Spleen (tissue), 11 donors: ENCODE measurements around the gene SEC61B. TPM values are rescaled to one million over a fixed set of nuclear protein-coding genes. Genes with fewer than 3 reads are reported as not detected.
"Not testable (repeated sequence)": the region's sequence is repeated elsewhere in the genome, so short reads cannot be mapped to it uniquely, and the experiment has no call there.

Experiments used
- DNase-seq: peaks from one replicate; pipeline ENCODE4 v3.0.0-alpha.2; 2020
- H3K27ac ChIP-seq, 8 donors: fragments of 200-600 bp; sonication (generic) in 7 of 8; 1 replicate in 4 of 8; 2 replicates in 4 of 8; pipeline versions ENCODE4 v1.5.0 to v1.8.0; 2016 to 2021; ENCODE audit warnings: inconsistent platforms in 4 of 8, mild to moderate bottlenecking in 4 of 8, moderate library complexity in 1 of 8
- H3K27me3 ChIP-seq, 7 donors: fragments of 200-600 bp; sonication (generic) in 6 of 7; replicated peaks in 1 of 7; 1 replicate in 4 of 7; 2 replicates in 3 of 7; pipeline versions ENCODE4 v1.5.0 to v1.8.0; 2016 to 2021; ENCODE audit warnings: inconsistent platforms in 3 of 7, mild to moderate bottlenecking in 1 of 7
- H3K36me3 ChIP-seq, 6 donors: fragments of 200-600 bp; sonication (generic) in 5 of 6; 1 replicate in 4 of 6; 2 replicates in 2 of 6; pipeline versions ENCODE4 v1.5.0 to v1.8.0; 2016 to 2021; ENCODE audit warnings: inconsistent platforms in 2 of 6
- H3K4me1 ChIP-seq, 6 donors: fragments of 200-600 bp; sonication (generic) in 5 of 6; 1 replicate in 3 of 6; 2 replicates in 3 of 6; pipeline versions ENCODE4 v1.5.0 to v1.8.0; 2016 to 2021; ENCODE audit warnings: inconsistent platforms in 3 of 6
- H3K4me3 ChIP-seq, 8 donors: fragments of 200-600 bp; sonication (generic) in 7 of 8; 1 replicate in 4 of 8; 2 replicates in 4 of 8; pipeline versions ENCODE4 v1.5.0 to v1.8.0; 2016 to 2021; ENCODE audit warnings: inconsistent platforms in 4 of 8, mild to moderate bottlenecking in 4 of 8, moderate library complexity in 2 of 8
- H3K9me3 ChIP-seq, 8 donors: fragments of 200-600 bp; sonication (generic) in 7 of 8; 1 replicate in 4 of 8; 2 replicates in 4 of 8; pipeline versions ENCODE4 v1.5.0 to v1.8.0; 2016 to 2021; ENCODE audit warnings: inconsistent platforms in 4 of 8
- POLR2A ChIP-seq, 3 donors: fragments of 450-650 bp; IDR thresholded peaks; one replicate each; pipeline ENCODE4 v1.5.1; 2017; ENCODE audit warnings: antibody characterized with exemption in 3 of 3, mild to moderate bottlenecking in 1 of 3
- POLR2AphosphoS5 ChIP-seq, 3 donors: sonication (generic); formaldehyde crosslinking; IDR thresholded peaks; one replicate each; pipeline ENCODE4 v1.5.1; 2017; ENCODE audit warnings: antibody characterized with exemption in 3 of 3
- WGBS, 5 donors: extraction: QIAGEN DNeasy Blood & Tissue Kit in 3 of 5; methylation state at CpG; one replicate each; pipeline versions ENCODE4 v1.1.5 to v1.1.7; 2013 to 2018; 5-methylcytosine and 5-hydroxymethylcytosine counted together
- intact Hi-C: fragments of 100-400 bp; cut with DNase I; formaldehyde crosslinking; loops from one replicate; pipeline ENCODE4 v1.15.0; 2023; ENCODE audit warnings: low total_unique reads
- polyA plus RNA-seq, 3 donors: library from polyadenylated mRNA; stranded (reverse); fragments of 200-250 nt; gene quantifications; one replicate each; pipeline ENCODE4 v1.2.1, GENCODE V29; 2013
- total RNA-seq, 7 donors: library from RNA; depleted of rRNA in 3 of 7; stranded (reverse); fragments of >200 nt in 3 of 7; fragmentation: NEBNext Ultra II Directional in 4 of 7; extraction: Animal tissue kit (Norgen Biotek cat#: 25700) in 4 of 7; gene quantifications; one replicate each; pipeline versions ENCODE4 v1.1.0 to v1.2.1, GENCODE V29; 2016 to 2021
- TF ChIP-seq, protein P1 (sequence below), 11 experiments: fragments of 200-600 bp in 7 of 11; fragments of 450-650 bp in 4 of 11; sonication (generic) in 4 of 11; IDR thresholded peaks in 8 of 11; conservative IDR thresholded peaks in 3 of 11; 1 replicate in 7 of 11; 2 replicates in 4 of 11; pipeline versions ENCODE4 v1.4.0 to v1.8.0; 2016 to 2021; ENCODE audit warnings: antibody characterized with exemption in 11 of 11, inconsistent platforms in 4 of 11, mild to moderate bottlenecking in 1 of 11
- donor health status: healthy with polysubstance abuse.
- donor health status: DM: no; HTN: no; CAD: no; lungs with moderate emphysema.
- donor health status: DM: no; HTN: no; CAD: no.
- donor health status: Bipolar disorder and iron deficiency.
- donor health status: healthy.
- donor health status: DM: no; HTN: no; CAD: no.
- donor health status: DM: yes; HTN: yes; CAD: no.

The SEC61B gene
- total and polyA plus RNA-seq, 10 donors: 70.4 to 244 (median 96.8) TPM

- Histone ChIP-seq H3K27me3 (no peaks in the 10 kb centered on the region), H3K36me3 (peaks cover 0 to 61% (median 28%) of the 10 kb centered on the region in 6 donors), H3K27ac (peak overlapping the region in 1 of 8 donors; percentile 59), H3K4me1 (peaks cover 0 to 24% (median 18%) of the 10 kb centered on the region in 6 donors), H3K4me3 (no peak overlapping the region), H3K9me3 (no peaks in the 10 kb centered on the region)
- no peak for DNase-seq
- no peak for TF ChIP-seq POLR2A (IDR thresholded peaks at IDR 0.05)
- intact Hi-C loops: no loop called here
Observed at GRCh38 chr9:99235069-99235468, 13.0 kb downstream of the SEC61B start.

DNA sequence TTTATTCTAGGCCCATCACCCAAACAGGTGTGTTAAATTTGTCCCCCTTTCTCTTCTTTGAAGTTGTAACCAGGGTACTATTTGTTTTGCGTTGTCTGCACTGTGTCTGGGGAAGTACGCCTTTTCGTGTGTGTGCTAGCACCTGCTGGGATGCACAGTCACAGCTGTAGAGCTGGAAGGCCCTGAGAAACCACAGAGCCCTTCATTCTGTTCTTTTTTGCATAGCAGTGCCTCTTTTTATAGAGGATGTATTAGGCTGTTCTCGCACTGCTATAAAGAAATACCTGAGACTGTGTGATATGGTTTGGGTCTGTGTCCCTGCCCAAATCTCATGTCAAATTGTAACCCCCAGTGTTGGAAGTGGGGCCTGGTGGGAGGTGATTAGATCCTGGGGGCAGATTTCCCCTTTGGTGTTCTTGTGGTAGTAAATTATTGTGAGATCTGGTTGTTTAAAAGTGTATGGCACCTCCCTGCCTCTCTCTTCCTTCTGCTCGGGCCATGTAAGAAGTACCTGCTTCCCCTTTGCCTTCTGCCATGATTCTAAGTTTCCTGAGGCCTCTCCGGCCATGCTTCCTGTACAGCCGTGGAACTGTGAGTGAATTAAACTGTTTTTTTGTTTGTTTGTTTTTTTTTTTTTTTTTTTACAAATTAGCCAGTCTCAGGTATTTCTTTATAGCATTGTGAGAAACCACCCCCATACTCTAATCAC, 14.0 kb downstream of the SEC61B start:
- Histone ChIP-seq H3K27ac (peak overlapping the region in 5 of 8 donors; percentile 6 to 60 (median 57)), H3K27me3 (no peaks in the 10 kb centered on the region), H3K4me1 (peaks cover 0 to 24% (median 18%) of the 10 kb centered on the region in 6 donors), H3K9me3 (no peaks in the 10 kb centered on the region), H3K36me3 (peaks cover 0 to 58% (median 18%) of the 10 kb centered on the region in 6 donors), H3K4me3 (no peak overlapping the region)
- WGBS, 5 donors: 24 to 53% (median 29%) methylated on average over 7 of the region's 7 CpGs
- no peak for DNase-seq
- TF ChIP-seq, protein P1, sequence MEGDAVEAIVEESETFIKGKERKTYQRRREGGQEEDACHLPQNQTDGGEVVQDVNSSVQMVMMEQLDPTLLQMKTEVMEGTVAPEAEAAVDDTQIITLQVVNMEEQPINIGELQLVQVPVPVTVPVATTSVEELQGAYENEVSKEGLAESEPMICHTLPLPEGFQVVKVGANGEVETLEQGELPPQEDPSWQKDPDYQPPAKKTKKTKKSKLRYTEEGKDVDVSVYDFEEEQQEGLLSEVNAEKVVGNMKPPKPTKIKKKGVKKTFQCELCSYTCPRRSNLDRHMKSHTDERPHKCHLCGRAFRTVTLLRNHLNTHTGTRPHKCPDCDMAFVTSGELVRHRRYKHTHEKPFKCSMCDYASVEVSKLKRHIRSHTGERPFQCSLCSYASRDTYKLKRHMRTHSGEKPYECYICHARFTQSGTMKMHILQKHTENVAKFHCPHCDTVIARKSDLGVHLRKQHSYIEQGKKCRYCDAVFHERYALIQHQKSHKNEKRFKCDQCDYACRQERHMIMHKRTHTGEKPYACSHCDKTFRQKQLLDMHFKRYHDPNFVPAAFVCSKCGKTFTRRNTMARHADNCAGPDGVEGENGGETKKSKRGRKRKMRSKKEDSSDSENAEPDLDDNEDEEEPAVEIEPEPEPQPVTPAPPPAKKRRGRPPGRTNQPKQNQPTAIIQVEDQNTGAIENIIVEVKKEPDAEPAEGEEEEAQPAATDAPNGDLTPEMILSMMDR (IDR thresholded peaks at IDR 0.05 in 8 of 11, conservative IDR thresholded peaks at IDR 0.05 in 3 of 11): no peak
- intact Hi-C loops: no loop called here

GRCh38 chr9:99237356-99237755, 15.3 kb downstream of the SEC61B start:
- DNase-seq: no peak
- Histone ChIP-seq H3K27me3 (no peaks in the 10 kb centered on the region), H3K4me1 (peaks cover 0 to 24% (median 18%) of the 10 kb centered on the region in 6 donors), H3K36me3 (peaks cover 0 to 47% (median 8%) of the 10 kb centered on the region in 6 donors), H3K9me3 (no peaks in the 10 kb centered on the region), H3K4me3 (no peak overlapping the region), H3K27ac (peak overlapping the region in 2 of 8 donors; percentile 52 to 60)
- TF ChIP-seq POLR2A (IDR thresholded peaks at IDR 0.05): no peak
- TF ChIP-seq POLR2AphosphoS5 (IDR thresholded peaks at IDR 0.05): no peak
- TF ChIP-seq, protein P1 (IDR thresholded peaks at IDR 0.05 in 8 of 11, conservative IDR thresholded peaks at IDR 0.05 in 3 of 11): no peak
- intact Hi-C loops: no loop called here

DNA sequence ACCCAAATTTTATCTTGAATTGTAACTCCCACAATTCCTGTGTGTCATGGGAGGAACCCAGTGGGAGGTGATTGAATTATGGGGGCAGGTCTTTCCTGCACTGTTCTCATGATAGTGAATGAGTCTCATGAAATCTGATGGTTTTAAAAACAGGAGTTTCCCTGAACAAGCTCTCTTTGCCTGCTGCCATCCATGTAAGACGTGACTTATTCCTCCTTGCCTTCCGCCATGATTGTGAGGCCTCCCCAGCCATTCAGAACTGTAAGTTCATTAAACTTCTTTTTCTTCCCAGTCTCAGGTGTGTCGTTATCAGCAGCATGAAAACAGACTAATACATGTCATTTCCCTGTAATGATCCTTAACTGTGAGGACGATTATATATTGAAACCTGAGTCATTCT, 15.8 kb downstream of the SEC61B start:
- peaks cover 0 to 42% (median 5%) of the 10 kb centered on the region in 6 donors for H3K36me3 ChIP-seq

DNA sequence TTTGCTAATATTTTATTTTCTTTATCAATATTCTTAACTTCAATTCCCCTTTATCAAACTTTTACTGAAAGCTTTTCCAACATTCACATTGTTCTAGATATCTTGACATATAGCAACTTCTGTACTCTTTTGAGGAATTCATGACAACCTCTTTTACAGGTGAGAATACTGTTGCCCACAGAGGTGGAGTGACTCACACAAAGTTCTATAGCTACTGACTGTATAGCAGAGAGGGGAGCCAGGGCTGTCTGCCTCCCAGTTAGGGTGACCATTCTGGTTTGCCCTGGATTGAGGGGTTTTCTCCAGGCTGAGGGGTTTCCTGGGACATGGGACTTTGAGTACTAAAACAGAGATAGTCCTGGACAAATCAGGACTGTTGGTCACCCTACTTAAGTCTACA, 16.2 kb downstream of the SEC61B start:
- TF ChIP-seq POLR2AphosphoS5 (IDR thresholded peaks at IDR 0.05) (no peak), POLR2A (IDR thresholded peaks at IDR 0.05) (no peak)
- TF ChIP-seq, protein P1 (IDR thresholded peaks at IDR 0.05 in 8 of 11, conservative IDR thresholded peaks at IDR 0.05 in 3 of 11): no peak
- Histone ChIP-seq H3K27me3 (no peaks in the 10 kb centered on the region), H3K36me3 (peaks cover 0 to 37% (median 1%) of the 10 kb centered on the region in 6 donors), H3K9me3 (no peaks in the 10 kb centered on the region), H3K27ac (no peak overlapping the region), H3K4me3 (no peak overlapping the region), H3K4me1 (peaks cover 0 to 24% (median 18%) of the 10 kb centered on the region in 6 donors)
- DNase-seq: no peak
- intact Hi-C loops: no loop called here

More for the DNA sequence above, 15.8 kb downstream of the SEC61B start:
- DNase-seq, H3K27me3 ChIP-seq, intact Hi-C loops, H3K4me3 ChIP-seq, H3K9me3 ChIP-seq, H3K27ac ChIP-seq: not testable (repeated sequence)
- 89 to 97% (median 92%) methylated on average over 4 of the region's 4 CpGs for WGBS, 5 donors
- H3K4me1 ChIP-seq: peaks cover 0 to 24% (median 18%) of the 10 kb centered on the region in 6 donors
